ENCODE results near the gene LARGE1. TPM values are rescaled to one million over a fixed set of nuclear protein-coding genes. Genes with fewer than 3 reads are reported as not detected.

Gene LARGE1
- total and polyA plus RNA-seq, 2 of the 4 experiments (the other 2 are of a cell fraction), result 6.2 to 12.4 TPM

DNA sequence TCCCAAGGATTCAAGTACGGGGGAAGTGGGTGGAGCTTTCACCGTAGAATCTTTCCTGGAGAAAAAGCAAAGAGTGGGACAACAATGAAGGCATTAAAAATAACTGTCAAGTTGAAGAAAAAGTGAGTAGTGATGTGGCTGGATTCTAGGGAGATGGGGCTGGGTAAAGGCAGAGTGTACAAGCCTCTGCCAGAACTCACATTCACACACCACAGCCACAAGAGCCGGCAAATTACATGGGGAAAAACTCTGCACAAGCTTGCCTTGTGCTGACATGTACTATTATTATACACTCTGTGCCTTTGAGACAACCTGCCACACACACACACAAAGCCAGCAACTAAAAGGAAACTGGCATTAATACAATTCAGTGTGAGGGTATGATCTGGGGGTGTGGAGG lies 182.6 kb downstream of the LARGE1 start:
- no peak for DNase-seq
- Histone ChIP-seq H2BK20ac (ENCODE audit: low read depth, low read length) (no peak overlapping the region), H3K4me2 (ENCODE audit: low read depth, low read length) (no peak overlapping the region), H3K9me1 (ENCODE audit: insufficient read depth, low read length) (no peaks in the 10 kb centered on the region), H4K20me1 (ENCODE audit: insufficient read depth, low read length) (no peaks in the 10 kb centered on the region), H3K56ac (ENCODE audit: extremely low read depth, insufficient read depth, low read length) (no peak overlapping the region), H3K9ac (ENCODE audit: low read depth, low read length) (no peak overlapping the region), H4K91ac (ENCODE audit: insufficient read depth, low read depth, low read length) (no peak overlapping the region), H2BK120ac (ENCODE audit: low read depth, low read length) (no peak overlapping the region), H2AK9ac (replicated peaks; ENCODE audit: low read depth, low read length, poor library complexity) (no peak overlapping the region), H3K14ac (replicated peaks; ENCODE audit: low read depth, low read length) (no peak overlapping the region), H2BK15ac (ENCODE audit: low read depth, low read length) (no peak overlapping the region), H3K23ac (ENCODE audit: low read depth, low read length) (no peak overlapping the region), H3K18ac (ENCODE audit: low read depth, low read length) (no peak overlapping the region), H2AFZ (replicated peaks; ENCODE audit: low read length, poor library complexity) (no peak overlapping the region), H2AK5ac (ENCODE audit: low read depth, low read length) (no peak overlapping the region), H3K27ac (ENCODE audit: insufficient read depth, low read length) (no peak overlapping the region), H3K4me3 (ENCODE audit: insufficient read depth, low read depth, low read length) (no peak overlapping the region), H3K4me1 (ENCODE audit: control insufficient read depth, insufficient read depth, low read length) (no peaks in the 10 kb centered on the region), H3K36me3 (ENCODE audit: control insufficient read depth, insufficient read depth, low read length) (no peaks in the 10 kb centered on the region), H4K5ac (ENCODE audit: low read depth, low read length) (no peak overlapping the region), H2BK5ac (ENCODE audit: low read depth, low read length, poor library complexity, severe bottlenecking) (no peak overlapping the region), H3K79me1 (ENCODE audit: low read depth in 1 of 2, low read length in 2 of 2) (peaks cover 0 to 4% of the 10 kb centered on the region in 2 experiments; a peak in 1 of 4 replicates), H3K4ac (ENCODE audit: low read depth, low read length) (no peak overlapping the region), H3K27me3 (ENCODE audit: control insufficient read depth, insufficient read depth, low read length) (no peaks in the 10 kb centered on the region), H4K8ac (ENCODE audit: low read depth in 2 of 2, low read length in 2 of 2) (no peak overlapping the region), H3K9me3 (ENCODE audit: control insufficient read depth, insufficient read depth, low read length) (no peaks in the 10 kb centered on the region)
- intact Hi-C loops (cut with micrococcal nuclease), result no loop called here
- ChIA-PET CTCF (no interaction called here), POLR2A (ENCODE audit: unreplicated experiment) (no interaction called here)
- ATAC-seq (ENCODE audit: low read depth), result no peak
- TF ChIP-seq MXI1 (IDR thresholded peaks at IDR 0.05; ENCODE audit: borderline replicate concordance, low read depth, low read length) (no peak), MAFK (IDR thresholded peaks at IDR 0.05; ENCODE audit: low read depth, low read length) (no peak), NFE2L2 (IDR thresholded peaks at IDR 0.05; ENCODE audit: low read depth, low read length) (no peak), SMC3 (IDR thresholded peaks at IDR 0.05; ENCODE audit: low read depth, low read length) (no peak), RAD21 (IDR thresholded peaks at IDR 0.05; ENCODE audit: low read length) (no peak), MAZ (IDR thresholded peaks at IDR 0.05; ENCODE audit: borderline replicate concordance, low read depth, low read length) (no peak), CEBPB (IDR thresholded peaks at IDR 0.05; ENCODE audit: low read depth, low read length) (no peak), RCOR1 (IDR thresholded peaks at IDR 0.05; ENCODE audit: insufficient replicate concordance, low read length) (no peak), FOS (IDR thresholded peaks at IDR 0.05; ENCODE audit: low read depth, low read length) (no peak), BHLHE40 (IDR thresholded peaks at IDR 0.05; ENCODE audit: low read depth, low read length) (no peak), CHD1 (IDR thresholded peaks at IDR 0.05; ENCODE audit: low read depth, low read length) (no peak), POLR2A (IDR thresholded peaks at IDR 0.05; ENCODE audit: low read depth, low read length) (no peak)
- TF ChIP-seq, protein P1, sequence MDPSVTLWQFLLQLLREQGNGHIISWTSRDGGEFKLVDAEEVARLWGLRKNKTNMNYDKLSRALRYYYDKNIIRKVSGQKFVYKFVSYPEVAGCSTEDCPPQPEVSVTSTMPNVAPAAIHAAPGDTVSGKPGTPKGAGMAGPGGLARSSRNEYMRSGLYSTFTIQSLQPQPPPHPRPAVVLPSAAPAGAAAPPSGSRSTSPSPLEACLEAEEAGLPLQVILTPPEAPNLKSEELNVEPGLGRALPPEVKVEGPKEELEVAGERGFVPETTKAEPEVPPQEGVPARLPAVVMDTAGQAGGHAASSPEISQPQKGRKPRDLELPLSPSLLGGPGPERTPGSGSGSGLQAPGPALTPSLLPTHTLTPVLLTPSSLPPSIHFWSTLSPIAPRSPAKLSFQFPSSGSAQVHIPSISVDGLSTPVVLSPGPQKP (IDR thresholded peaks at IDR 0.05; ENCODE audit: borderline replicate concordance, low read depth, low read length), result no peak
- TF ChIP-seq, protein P2, sequence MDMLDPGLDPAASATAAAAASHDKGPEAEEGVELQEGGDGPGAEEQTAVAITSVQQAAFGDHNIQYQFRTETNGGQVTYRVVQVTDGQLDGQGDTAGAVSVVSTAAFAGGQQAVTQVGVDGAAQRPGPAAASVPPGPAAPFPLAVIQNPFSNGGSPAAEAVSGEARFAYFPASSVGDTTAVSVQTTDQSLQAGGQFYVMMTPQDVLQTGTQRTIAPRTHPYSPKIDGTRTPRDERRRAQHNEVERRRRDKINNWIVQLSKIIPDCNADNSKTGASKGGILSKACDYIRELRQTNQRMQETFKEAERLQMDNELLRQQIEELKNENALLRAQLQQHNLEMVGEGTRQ (IDR thresholded peaks at IDR 0.05; ENCODE audit: low read depth, low read length), result no peak
- TF ChIP-seq, protein P3, sequence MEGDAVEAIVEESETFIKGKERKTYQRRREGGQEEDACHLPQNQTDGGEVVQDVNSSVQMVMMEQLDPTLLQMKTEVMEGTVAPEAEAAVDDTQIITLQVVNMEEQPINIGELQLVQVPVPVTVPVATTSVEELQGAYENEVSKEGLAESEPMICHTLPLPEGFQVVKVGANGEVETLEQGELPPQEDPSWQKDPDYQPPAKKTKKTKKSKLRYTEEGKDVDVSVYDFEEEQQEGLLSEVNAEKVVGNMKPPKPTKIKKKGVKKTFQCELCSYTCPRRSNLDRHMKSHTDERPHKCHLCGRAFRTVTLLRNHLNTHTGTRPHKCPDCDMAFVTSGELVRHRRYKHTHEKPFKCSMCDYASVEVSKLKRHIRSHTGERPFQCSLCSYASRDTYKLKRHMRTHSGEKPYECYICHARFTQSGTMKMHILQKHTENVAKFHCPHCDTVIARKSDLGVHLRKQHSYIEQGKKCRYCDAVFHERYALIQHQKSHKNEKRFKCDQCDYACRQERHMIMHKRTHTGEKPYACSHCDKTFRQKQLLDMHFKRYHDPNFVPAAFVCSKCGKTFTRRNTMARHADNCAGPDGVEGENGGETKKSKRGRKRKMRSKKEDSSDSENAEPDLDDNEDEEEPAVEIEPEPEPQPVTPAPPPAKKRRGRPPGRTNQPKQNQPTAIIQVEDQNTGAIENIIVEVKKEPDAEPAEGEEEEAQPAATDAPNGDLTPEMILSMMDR (conservative IDR thresholded peaks at IDR 0.05; ENCODE audit: low read depth, low read length), result no peak
- in situ Hi-C loops (cut with MboI; ENCODE audit: low sequenced_read_pairs), result no loop called here
- WGBS, 2 experiments (ENCODE audit: extremely low coverage in 2 of 2, insufficient read length in 1 of 2), result 61% methylated on average over 2 of the region's 3 CpGs; no CpG with 5 or more reads in 1 of the 2 experiments
- BruUV-seq (replicated peaks), result no TSS peak
- dilution Hi-C loops (cut with HindIII; ENCODE audit: low sequenced_read_pairs, unreplicated experiment), result no loop called here

All from IMR-90 (cell line).